ENCODE measurements around the gene BRD4.

The BRD4 gene

GRCh38 chr19:15247107-15248014 is 85.0 kb downstream of the BRD4 start:
- DNase-seq = no peak

GRCh38 chr19:15246198-15246481 is 86.2 kb downstream of the BRD4 start:
- DNase-seq = no peak

GRCh38 chr19:15245370-15246197 is 86.8 kb downstream of the BRD4 start:
- no peak for DNase-seq

GRCh38 chr19:15244808-15245207 is 87.5 kb downstream of the BRD4 start:
- no peak for DNase-seq

- DNase-seq = no peak
Observed at GRCh38 chr19:15244106-15244803, 88.1 kb downstream of the BRD4 start.

GRCh38 chr19:15243236-15243957 is 88.9 kb downstream of the BRD4 start:
- DNase-seq = no peak

- no peak for DNase-seq
Observed at GRCh38 chr19:15241259-15241910, 91.0 kb downstream of the BRD4 start.

- DNase-seq = no peak
Observed at GRCh38 chr19:15240515-15240914, 91.8 kb downstream of the BRD4 start.

GRCh38 chr19:15239337-15239949 is 92.9 kb downstream of the BRD4 start:
- no peak for DNase-seq

GRCh38 chr19:15238639-15239155 is 93.6 kb downstream of the BRD4 start:
- DNase-seq = no peak

GRCh38 chr19:15237759-15238638 is 94.3 kb downstream of the BRD4 start:
- DNase-seq = no peak

GRCh38 chr19:15236886-15237285 is 95.5 kb downstream of the BRD4 start:
- no peak for DNase-seq

- no peak for DNase-seq
Observed at GRCh38 chr19:15235781-15236180, 96.6 kb downstream of the BRD4 start.

GRCh38 chr19:15234431-15235130 is 97.8 kb downstream of the BRD4 start:
- DNase-seq = no peak

- no peak for DNase-seq
Observed at GRCh38 chr19:15231271-15231670, 101.1 kb downstream of the BRD4 start.

- DNase-seq = no peak
Observed at GRCh38 chr19:15227261-15227660, 105.1 kb downstream of the BRD4 start.

GRCh38 chr19:15225760-15226159 is 106.6 kb downstream of the BRD4 start:
- no peak for DNase-seq

- DNase-seq = no peak
Observed at GRCh38 chr19:15223649-15224361, 108.5 kb downstream of the BRD4 start.

Data from stimulated activated CD4-positive, alpha-beta T cell treated with anti-CD3 and anti-CD28 coated beads, Interleukin-4, amount 100 ng/mL, for 4 hours (primary cell).